Glutamatergic neuron (in vitro differentiated cells): ENCODE data around the gene ZNF177. TPM values are rescaled to one million over a fixed set of nuclear protein-coding genes. Genes with fewer than 3 reads are reported as not detected.

ENCODE experiments used
- DNase-seq: peaks from one replicate; pipeline ENCODE4 v3.0.0; 2022
- H3K27ac Mint-ChIP-seq: one replicate; pipeline ENCODE4 v1.8.0; 2020; ENCODE audit warnings: mild to moderate bottlenecking, mixed read lengths, inconsistent platforms; ENCODE audit not compliant: unreplicated experiment
- H3K27me3 Mint-ChIP-seq: one replicate; pipeline ENCODE4 v1.8.0; 2020; ENCODE audit warnings: mild to moderate bottlenecking, moderate library complexity, mixed read lengths, inconsistent platforms; ENCODE audit not compliant: unreplicated experiment
- H3K36me3 Mint-ChIP-seq: one replicate; pipeline ENCODE4 v1.8.0; 2020; ENCODE audit warnings: mild to moderate bottlenecking, mixed read lengths, inconsistent platforms; ENCODE audit not compliant: unreplicated experiment
- H3K4me1 Mint-ChIP-seq: one replicate; pipeline ENCODE4 v1.8.0; 2020; ENCODE audit warnings: mild to moderate bottlenecking, low read depth, mixed read lengths, inconsistent platforms; ENCODE audit not compliant: unreplicated experiment
- H3K4me3 Mint-ChIP-seq: one replicate; pipeline ENCODE4 v1.8.0; 2020; ENCODE audit warnings: mild to moderate bottlenecking, mixed read lengths, inconsistent platforms; ENCODE audit not compliant: unreplicated experiment
- H3K9me3 Mint-ChIP-seq: one replicate; pipeline ENCODE4 v1.8.0; 2020; ENCODE audit warnings: mild to moderate bottlenecking, moderate library complexity, mixed read lengths, inconsistent platforms; ENCODE audit not compliant: unreplicated experiment
- total RNA-seq: library from RNA; stranded (reverse); fragmentation: NEBNext Ultra II Directional; extraction: Animal tissue kit (Norgen Biotek cat#: 25700); gene quantifications from one replicate; pipeline ENCODE4 v1.2.1, GENCODE V29; 2021; ENCODE audit not compliant: unreplicated experiment
- TF ChIP-seq, protein P1 (sequence below): fragments of 200-600 bp; sonication (generic); IDR thresholded peaks from one replicate; pipeline ENCODE4 v1.5.0; 2021; ENCODE audit not compliant: partially characterized antibody, unreplicated experiment

ZNF177 gene
- total RNA-seq, 1 donor from 2014 or later: 6.7 TPM

- Mint-ChIP-seq H3K27me3 (no peaks in the 10 kb centered on the region), H3K36me3 (peaks cover 73% of the 10 kb centered on the region), H3K9me3 (peaks cover 28% of the 10 kb centered on the region), H3K4me1 (no peaks in the 10 kb centered on the region), H3K4me3 (no peak overlapping the region), H3K27ac (no peak overlapping the region)
- TF ChIP-seq, protein P1, sequence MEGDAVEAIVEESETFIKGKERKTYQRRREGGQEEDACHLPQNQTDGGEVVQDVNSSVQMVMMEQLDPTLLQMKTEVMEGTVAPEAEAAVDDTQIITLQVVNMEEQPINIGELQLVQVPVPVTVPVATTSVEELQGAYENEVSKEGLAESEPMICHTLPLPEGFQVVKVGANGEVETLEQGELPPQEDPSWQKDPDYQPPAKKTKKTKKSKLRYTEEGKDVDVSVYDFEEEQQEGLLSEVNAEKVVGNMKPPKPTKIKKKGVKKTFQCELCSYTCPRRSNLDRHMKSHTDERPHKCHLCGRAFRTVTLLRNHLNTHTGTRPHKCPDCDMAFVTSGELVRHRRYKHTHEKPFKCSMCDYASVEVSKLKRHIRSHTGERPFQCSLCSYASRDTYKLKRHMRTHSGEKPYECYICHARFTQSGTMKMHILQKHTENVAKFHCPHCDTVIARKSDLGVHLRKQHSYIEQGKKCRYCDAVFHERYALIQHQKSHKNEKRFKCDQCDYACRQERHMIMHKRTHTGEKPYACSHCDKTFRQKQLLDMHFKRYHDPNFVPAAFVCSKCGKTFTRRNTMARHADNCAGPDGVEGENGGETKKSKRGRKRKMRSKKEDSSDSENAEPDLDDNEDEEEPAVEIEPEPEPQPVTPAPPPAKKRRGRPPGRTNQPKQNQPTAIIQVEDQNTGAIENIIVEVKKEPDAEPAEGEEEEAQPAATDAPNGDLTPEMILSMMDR: no peak
- no peak for DNase-seq
These were observed 50.6 kb downstream of the ZNF177 start for GRCh38 chr19:9413240-9413954.

DNA sequence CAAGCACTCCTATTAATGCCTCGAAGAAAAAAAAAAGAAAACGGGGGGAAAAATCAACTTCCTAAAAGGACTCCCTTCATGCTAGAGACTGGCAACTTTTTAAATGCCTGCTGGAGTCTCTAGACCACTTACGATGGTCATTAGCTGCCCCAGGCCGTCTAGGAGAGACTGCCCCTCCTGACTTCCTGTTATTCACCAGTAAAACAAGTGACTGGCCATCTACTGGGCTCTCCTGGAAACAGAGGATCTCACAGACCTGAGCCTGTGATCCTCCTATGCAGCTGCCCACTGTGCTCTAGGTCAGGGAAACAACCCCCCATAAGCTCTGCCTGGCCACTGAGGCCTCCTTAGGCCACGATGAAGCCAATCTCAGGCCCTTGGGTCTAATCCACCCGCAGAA lies 65.1 kb downstream of the ZNF177 start:
- Mint-ChIP-seq H3K4me1 (no peaks in the 10 kb centered on the region), H3K9me3 (peaks cover 2% of the 10 kb centered on the region), H3K27me3 (no peaks in the 10 kb centered on the region), H3K36me3 (peaks cover 20% of the 10 kb centered on the region), H3K27ac (no peak overlapping the region), H3K4me3 (no peak overlapping the region)
- TF ChIP-seq, protein P1: no peak
- no peak for DNase-seq

DNA sequence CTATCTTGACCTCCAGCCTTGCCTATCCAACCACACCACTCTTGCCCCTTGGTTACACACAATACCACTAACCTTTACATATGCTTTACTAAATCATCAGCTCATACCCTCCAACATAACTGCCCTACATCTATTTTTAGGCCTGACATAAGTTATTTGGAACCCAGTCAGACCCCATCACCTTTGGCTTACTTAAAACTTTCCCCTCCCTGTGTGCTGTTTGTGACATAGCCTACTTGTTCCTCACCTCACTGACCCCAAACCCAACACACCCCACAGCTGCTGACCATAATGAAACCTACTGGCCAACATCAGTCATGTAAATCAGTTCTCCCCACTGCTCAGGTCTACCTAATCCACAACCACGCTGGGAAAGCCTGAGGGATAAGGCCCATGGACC lies 67.6 kb downstream of the ZNF177 start:
- DNase-seq: no peak
- Mint-ChIP-seq H3K27me3 (no peaks in the 10 kb centered on the region), H3K4me3 (no peak overlapping the region), H3K36me3 (peaks cover 14% of the 10 kb centered on the region), H3K27ac (no peak overlapping the region), H3K4me1 (peaks cover 3% of the 10 kb centered on the region), H3K9me3 (no peaks in the 10 kb centered on the region)
- TF ChIP-seq, protein P1: no peak

GRCh38 chr19:9431475-9431874 lies 68.7 kb downstream of the ZNF177 start:
- Mint-ChIP-seq H3K27ac (no peak overlapping the region), H3K27me3 (no peaks in the 10 kb centered on the region), H3K36me3 (peaks cover 14% of the 10 kb centered on the region), H3K9me3 (no peaks in the 10 kb centered on the region), H3K4me3 (no peak overlapping the region), H3K4me1 (peaks cover 3% of the 10 kb centered on the region)
- peak; percentile 43 for DNase-seq
- TF ChIP-seq, protein P1: peak; percentile 42

Other genes starting within 250 kb of the ZNF177 start
- not detected for gene OR7G1, start 247.2 kb upstream of the ZNF177 start, total RNA-seq
- not detected for gene OR7G3, start 236.1 kb upstream of the ZNF177 start, total RNA-seq
- gene ZNF317, start 222.6 kb upstream of the ZNF177 start, total RNA-seq: 36.8 TPM
- not detected for gene OR7D2, start 184.0 kb upstream of the ZNF177 start, total RNA-seq
- not detected for gene OR7D4, start 143.4 kb upstream of the ZNF177 start, total RNA-seq
- not detected for gene OR7E24, start 112.1 kb upstream of the ZNF177 start, total RNA-seq
- 9.7 TPM for gene ZNF699, start 53.2 kb upstream of the ZNF177 start, total RNA-seq
- gene ZNF559, start 38.8 kb upstream of the ZNF177 start, total RNA-seq: 23.6 TPM
- 49.0 TPM for gene ZNF266, start 72.6 kb downstream of the ZNF177 start, total RNA-seq
- not detected for gene ZNF560, start 135.6 kb downstream of the ZNF177 start, total RNA-seq
- 24.5 TPM for gene ZNF426, start 175.6 kb downstream of the ZNF177 start, total RNA-seq
- 50.0 TPM for gene ZNF121, start 221.5 kb downstream of the ZNF177 start, total RNA-seq